GM18519 (cell line): ENCODE data around the gene LPAR3.

Experiments used
- ATAC-seq: cut with Tn5 transposase; IDR thresholded peaks from one replicate; pipeline ENCODE4 v1.9.1; 2021; ENCODE audit warnings: mild to moderate bottlenecking, moderate library complexity; ENCODE audit not compliant: unreplicated experiment, low FRiP score

Gene LPAR3

DNA sequence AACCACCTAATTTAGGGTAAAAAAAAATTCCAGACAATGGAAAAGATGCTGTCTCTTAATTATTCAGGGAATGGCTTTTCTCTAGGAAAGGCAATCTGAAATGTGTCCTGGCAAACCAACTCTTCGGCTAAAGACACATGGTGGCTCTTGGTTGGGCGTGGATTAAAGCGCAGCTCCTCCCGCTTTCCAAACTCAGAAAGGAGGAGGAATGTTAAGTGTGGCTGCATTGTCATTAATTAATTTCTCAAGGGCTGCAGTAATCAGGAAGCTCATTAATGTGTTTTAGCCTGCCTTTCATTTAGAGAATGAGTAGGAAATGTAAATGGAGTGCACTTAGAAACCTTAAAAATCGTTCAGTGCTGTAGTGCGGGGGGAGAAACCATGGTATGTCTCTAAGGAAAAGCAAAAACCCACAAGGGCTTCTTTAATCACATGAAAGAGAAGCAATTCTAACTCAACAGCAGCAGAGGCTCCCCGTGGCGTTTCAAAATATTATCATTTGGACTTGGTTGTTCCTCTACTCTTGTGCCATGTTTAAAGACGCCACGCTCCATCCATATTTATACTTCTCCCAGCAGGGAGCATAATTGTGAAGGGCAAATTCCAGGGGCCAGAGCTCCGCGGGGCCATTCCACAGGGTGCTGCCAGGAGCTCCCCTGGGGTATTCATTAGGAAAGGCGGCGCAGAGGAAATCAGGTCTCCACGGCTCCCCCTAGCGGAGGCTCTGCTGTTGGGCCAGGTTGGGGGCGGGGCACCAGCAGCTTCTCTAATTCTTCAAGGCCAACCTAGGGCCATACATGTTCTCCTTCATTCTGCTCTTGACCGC is 110.8 kb downstream of the LPAR3 start:
- no peak for ATAC-seq

DNA sequence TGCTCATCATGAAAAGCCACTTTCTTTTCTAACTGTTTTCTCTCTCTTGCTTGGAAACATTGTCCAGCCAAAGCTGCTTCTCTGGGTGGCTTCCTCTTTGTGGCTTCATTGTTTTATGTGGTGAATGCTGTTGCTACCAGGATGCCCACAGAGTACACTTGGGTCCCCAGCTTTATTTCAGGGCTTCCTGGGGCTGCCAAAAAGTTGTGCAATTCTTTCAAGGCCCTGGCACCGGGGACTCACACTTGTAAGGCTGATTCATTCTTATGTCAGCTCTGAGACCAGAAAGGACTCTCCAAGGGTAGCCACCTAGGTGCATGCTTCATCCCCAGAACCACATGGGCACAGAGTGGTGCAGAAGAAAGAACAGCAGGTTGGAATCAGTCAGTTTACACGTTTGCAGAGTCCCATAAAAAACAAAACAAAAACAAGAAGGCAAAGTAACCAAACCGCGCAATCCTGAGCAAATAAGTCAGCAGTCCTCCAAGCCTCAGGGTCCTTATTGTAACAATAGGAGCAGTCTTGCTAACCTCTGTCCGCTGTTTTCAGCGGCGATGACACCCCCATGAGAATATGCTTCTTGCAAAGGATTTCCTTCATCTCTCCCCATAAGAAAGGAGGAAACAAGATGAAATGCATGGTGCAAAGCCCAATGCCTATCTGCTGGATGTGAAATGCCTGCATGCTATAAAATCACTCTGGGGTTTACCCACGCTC is 112.8 kb downstream of the LPAR3 start:
- no peak for ATAC-seq

DNA sequence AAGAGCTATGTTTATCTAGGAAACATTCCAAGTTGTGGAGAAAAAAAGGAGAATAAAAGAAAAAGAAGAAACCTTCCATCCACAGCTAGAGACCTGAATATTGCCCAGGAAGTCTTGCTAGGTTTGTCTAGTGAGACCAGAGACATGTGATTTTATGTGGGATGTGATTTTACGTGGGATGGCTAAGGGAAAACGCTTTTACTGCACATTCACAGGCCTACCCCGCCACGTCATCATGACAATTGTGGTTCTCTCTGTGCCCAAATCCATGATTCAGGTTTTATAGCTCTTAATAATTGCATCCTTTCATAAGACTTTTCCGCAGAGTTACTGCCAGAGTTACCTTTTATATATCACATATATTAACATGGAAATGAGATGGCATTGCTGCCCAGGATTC is 116.4 kb downstream of the LPAR3 start:
- no peak for ATAC-seq

DNA sequence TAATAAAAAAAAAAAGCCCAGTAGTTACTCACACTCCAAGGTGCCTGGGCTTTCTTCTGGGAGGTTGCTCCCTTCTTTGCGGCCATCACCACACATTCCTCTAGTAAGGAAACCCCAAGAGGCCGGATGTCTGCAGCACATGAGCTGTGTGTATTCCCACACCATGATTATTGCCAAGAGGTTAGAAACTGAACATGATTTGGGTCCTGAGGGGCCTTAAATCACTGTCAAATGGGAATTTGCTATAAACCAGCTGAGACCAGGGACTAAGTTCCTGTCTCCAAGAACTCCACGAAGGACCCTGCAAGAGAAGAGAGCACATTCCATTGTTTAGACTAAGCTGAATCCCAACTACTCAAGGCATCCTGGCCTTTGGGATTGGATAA is 117.5 kb downstream of the LPAR3 start:
- ATAC-seq, result no peak

DNA sequence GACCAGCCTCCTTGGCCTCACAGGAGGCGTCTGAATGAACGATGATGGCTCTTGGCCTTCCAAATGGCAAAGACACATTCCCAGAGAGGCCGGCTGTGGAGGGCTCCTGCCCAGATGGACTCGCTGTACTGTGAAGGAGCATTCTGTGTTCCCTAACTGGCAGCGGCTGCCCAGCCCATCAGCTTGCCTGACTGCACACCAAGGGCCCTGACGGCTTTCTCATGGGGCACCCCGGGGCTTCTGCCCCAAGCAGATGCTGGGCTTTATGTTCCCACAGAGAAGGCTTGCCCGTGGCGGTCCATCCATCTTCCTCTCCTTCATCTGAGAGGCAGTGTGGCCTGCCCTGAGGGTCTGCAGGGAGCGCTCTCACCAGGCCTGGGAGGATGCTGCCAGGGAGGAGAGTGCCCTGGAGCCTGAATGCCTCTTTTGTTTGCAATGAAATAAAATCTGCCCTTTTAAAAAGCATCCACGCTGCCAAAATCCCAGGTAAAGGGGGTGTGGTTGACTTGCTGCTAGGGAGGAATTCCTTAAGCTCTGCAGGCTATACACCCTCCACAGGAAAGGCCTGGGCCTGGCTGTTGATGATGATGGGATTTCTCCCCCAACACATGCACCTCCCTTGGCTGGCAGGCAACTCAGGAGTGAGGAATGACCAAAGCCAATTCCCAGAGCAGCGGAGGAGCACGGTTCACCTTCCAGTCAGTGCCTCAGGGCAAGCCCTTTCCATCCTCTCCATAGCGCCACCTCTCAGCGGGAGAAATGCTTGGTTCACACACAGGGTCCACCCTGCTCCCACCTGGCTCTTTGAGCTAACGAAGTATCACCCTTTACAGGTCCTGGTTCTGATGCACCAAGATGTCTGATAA is 118.1 kb downstream of the LPAR3 start:
- no peak for ATAC-seq

DNA sequence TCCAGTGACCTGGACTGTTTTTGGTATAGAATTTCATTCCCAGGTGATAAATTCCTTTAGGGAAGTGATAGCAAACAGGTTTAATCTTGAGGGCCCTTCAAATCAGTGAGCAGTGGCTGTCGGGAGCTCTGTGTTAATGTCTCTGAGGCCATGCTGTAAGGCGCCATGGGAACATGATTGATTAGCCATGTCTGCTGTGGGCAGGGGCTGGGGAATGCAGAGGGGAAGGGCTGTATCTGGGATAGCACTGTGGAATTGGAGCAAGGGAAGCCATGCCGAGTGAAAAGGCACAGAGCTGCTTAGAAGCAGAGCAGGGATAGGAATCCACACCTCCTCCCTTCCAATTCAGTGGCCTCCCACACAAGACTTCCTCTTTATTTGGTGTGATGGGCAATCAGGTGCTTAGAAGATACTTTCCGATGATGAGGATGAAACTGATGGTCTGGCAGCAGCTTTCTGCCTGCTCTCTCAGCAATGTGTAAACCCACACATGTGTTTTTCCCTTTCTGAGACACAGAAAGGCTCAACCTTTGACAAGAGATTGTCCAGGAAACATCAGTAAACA is 119.0 kb downstream of the LPAR3 start:
- ATAC-seq, result no peak

DNA sequence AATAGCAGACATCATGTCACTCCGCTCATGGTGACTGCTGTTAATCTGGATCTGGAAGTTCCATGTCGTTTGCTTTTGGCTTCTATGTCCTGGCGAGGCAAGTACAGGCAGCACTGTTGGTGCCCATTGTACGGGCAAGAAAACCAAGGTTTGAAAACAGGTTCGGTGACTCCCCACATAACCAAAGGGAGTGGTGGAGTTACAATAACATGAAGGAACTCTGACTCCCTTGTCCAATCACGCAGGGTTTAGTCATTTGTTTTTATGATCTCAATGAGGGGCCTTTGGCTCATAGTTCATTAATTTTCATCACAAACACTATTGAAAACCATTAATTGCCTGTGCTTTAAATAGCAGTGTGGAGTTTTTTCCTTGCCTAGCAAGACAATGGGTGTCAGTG is 119.8 kb downstream of the LPAR3 start:
- ATAC-seq, result no peak

DNA sequence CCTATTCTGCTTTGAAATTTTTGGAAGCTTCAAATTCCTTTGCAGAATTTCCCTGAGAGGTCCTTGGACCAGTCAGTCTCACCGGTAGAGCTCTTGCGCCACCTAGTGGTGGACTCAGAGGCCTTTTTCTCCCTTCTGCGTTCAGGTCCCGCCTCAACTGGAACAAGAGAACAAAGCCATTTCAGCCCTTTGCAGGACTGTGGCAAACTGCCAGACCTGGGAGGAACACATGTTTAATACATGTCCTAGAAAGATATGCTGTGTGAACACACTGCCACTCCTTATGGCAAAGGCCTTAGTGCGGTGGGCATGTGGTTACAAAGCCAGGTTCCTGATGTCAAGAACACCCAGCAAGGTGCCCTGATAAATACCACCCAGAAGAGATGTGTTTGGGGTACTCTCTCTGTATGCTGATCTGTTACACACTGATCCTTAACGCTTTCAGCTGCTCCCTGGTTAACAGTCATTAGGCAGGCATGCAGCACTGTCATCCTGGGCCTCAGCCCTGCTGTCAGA is 120.5 kb downstream of the LPAR3 start:
- ATAC-seq, result no peak

DNA sequence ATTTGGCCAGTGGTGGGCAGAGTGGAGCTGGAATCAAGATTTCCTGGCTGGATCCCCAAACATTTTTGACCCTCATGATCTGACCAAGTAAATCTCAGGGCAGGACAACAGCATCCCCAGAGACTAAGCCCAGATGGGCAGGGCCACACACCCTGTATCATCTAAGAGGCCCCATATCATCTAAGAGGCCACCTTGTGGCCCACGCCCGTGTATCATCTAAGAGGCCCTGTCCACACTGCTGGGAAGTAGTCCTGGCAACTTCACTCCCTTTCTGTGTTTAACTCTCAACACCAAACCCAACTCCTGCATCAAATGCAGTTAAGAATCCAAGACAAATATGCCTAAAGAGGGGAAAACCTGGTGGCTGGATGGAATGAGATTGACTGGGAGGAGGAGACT is 121.1 kb downstream of the LPAR3 start:
- ATAC-seq, result no peak

DNA sequence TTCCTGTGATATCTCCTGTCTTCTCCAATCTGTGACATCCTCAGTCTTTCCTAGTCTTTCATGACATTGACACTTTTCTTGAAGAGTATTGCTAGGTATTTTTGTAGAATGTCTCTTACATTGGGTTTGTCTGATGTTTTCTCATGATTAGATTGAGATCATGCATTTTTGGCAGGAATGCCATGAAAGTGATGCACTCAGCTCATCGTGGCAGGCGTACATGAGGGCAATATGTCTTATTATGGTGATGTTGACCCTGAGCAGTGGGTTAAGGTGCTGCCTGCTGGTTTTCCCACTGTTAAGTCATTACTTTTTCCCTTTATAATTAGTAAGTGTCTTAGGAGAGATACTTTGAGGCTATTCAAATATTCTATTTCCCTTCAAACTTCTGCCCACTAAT is 122.5 kb downstream of the LPAR3 start:
- no peak for ATAC-seq

DNA sequence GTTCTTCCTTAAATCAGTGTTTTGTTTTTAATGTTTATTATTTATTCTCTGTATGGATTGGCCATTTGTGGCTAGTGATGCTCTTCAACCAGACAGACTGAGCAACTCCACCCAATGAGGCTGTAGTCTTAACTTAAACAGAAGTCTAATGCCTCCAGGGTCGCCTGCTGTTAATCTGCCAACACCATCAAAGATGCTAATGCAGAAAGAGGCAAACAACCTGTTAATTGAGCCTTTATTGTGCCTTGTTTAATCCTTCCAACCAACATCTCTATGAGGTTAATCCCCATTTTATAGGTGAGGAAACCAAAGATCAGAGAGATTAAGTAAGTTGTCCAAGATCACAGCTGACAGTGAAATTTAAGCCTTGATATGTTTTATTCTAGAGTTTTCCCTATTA is 123.4 kb downstream of the LPAR3 start:
- ATAC-seq, result no peak

DNA sequence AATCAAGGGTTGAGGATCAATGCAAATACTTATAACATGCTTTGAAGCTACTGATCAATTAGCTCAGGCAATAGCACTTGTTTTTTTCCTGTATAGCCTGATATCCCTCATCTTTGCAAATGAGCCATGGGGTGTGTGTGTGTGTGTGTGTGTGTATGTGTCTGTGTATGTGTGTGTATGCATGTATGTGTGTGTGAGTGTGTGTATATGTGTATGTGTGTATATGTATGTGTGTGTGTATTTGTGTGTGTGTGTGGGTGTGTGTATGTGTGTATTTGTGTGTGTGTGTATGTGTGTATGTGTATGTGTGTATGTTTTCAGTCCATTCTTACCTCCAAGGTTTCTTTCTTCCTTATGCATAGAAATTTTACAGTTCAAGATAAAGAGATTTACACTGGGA is 124.4 kb downstream of the LPAR3 start:
- ATAC-seq, result no peak

DNA sequence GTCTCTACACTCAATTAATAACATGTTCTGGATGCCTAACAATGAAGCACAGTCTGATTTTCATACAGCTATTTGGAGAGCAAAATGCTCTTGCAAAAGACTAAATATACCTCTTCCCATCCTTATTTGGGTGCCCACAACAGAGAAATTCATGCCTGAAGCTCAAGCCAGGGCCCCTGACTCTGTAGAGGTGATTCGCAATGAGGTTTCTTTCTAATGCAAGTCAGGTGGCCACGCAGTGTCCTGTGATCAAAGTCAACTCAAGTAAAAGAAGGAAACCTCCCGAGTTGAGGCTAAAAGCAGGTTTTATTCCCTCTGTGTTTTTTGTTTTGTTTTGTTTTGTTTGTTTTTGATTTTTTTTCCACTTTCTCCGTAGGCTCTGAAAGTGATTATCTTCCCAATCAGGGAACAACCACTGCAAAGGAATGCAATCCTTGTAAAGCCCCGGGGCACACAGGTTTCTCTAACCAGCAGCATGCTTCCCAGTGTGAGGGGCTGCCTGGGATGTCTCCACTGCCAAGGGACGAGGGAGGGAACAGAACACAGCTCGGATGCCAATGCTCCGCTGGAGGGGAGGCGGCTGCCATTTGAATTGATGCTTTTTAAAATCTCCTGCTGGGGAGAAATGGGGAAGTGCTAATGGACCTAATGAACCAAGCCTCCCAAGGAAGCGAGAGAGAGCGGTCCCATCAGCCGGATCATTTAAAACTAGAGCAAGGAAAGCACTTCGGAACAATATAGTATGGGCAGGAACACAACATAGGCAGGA is 128.9 kb downstream of the LPAR3 start:
- no peak for ATAC-seq

DNA sequence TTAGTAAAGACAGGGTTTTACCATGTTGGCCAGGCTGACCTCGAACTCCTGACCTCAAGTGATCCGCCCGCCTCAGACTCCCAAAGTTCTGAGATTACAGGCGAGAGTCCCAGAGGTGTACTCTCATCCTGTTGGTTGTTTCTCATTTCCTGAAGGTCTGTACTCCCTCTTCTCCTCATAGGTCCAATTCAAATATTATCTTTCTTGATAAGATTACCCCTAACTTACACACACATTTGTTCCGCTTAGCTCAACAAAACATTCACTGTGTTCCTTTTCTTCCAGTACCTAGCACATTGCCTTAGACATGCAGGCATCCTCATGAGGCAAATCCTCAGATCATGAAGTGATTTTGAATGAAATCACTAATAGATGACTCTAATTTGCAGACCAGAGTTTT is 130.3 kb downstream of the LPAR3 start:
- no peak for ATAC-seq
